ENCODE results near the gene SPATA2L. TPM values are rescaled to one million over a fixed set of nuclear protein-coding genes. Genes with fewer than 3 reads are reported as not detected.

SPATA2L gene
- total RNA-seq, 5 donors from 2014 or later (not counting 1 experiment from before 2014, with no cell fraction given), result 14.4 to 24.9 (median 15.9) TPM

Other genes with a start within 250 kb of the SPATA2L start
- 100 to 1,000 TPM; 257 to 294 (median 271) TPM for gene ANKRD11, start 211.1 kb downstream of the SPATA2L start, total RNA-seq
- 100 to 1,000 TPM; 161 to 203 (median 184) TPM for gene SPG7, start 193.3 kb downstream of the SPATA2L start, total RNA-seq
- gene RPL13, start 141.0 kb downstream of the SPATA2L start, total RNA-seq, result 1,000 to 10,000 TPM; 4,444 to 6,530 (median 5,942) TPM
- 1 to 10 TPM; 1.9 to 8.7 (median 5.1) TPM for gene CPNE7, start 125.9 kb downstream of the SPATA2L start, total RNA-seq
- gene DPEP1, start 88.1 kb downstream of the SPATA2L start, total RNA-seq, result under 1 TPM in 1 of 5 donors, not detected in 4; 0.18 TPM
- gene CHMP1A, start 44.0 kb downstream of the SPATA2L start, total RNA-seq, result 10 to 100 TPM; 73.1 to 97.4 (median 90.4) TPM
- gene SPATA33, start 43.9 kb downstream of the SPATA2L start, total RNA-seq, result 10 to 100 TPM in 2 of 5 donors, 1 to 10 TPM in 3; 5.0 to 11.1 (median 8.1) TPM
- gene CDK10, start 15.0 kb downstream of the SPATA2L start, total RNA-seq, result 100 to 1,000 TPM; 108 to 163 (median 138) TPM
- 10 to 100 TPM; 15.5 to 28.8 (median 24.5) TPM for gene VPS9D1, start 19.2 kb upstream of the SPATA2L start, total RNA-seq
- gene ZNF276, start 19.8 kb upstream of the SPATA2L start, total RNA-seq, result 100 to 1,000 TPM; 131 to 203 (median 195) TPM
- gene FANCA, start 114.9 kb upstream of the SPATA2L start, total RNA-seq, result 1 to 10 TPM; 7.1 to 8.3 (median 7.8) TPM
- gene SPIRE2, start 126.8 kb upstream of the SPATA2L start, total RNA-seq, result 1 to 10 TPM in 1 of 5 donors, under 1 TPM in 3, not detected in 1; 0.23 to 1.1 (median 0.56) TPM
- gene TCF25, start 171.9 kb upstream of the SPATA2L start, total RNA-seq, result 100 to 1,000 TPM; 289 to 400 (median 322) TPM
- 10 to 100 TPM; 11.7 to 13.7 (median 12.9) TPM for gene MC1R, start 217.2 kb upstream of the SPATA2L start, total RNA-seq
- gene TUBB3, start 221.6 kb upstream of the SPATA2L start, total RNA-seq, result 1 to 10 TPM in 1 of 5 donors, under 1 TPM in 4; 0.58 to 1.8 (median 0.93) TPM
- 10 to 100 TPM; 26.4 to 54.1 (median 49.2) TPM for gene DEF8, start 247.1 kb upstream of the SPATA2L start, total RNA-seq